Neutrophil (primary cell): ENCODE data around the gene TRPV3.

ENCODE experiments used
- H3K27ac ChIP-seq: fragments of 200-600 bp; sonication (generic); 2 replicates; pipeline ENCODE4 v1.5.1; 2016; ENCODE audit warnings: mild to moderate bottlenecking, moderate library complexity
- H3K27me3 ChIP-seq: fragments of 200-600 bp; sonication (generic); 2 replicates; pipeline ENCODE4 v1.6.0; 2016; ENCODE audit warnings: mild to moderate bottlenecking
- H3K36me3 ChIP-seq: fragments of 200-600 bp; sonication (generic); 2 replicates; pipeline ENCODE4 v1.5.1; 2017
- H3K4me1 ChIP-seq, 2 experiments: fragments of 200-600 bp in 1 of 2; sonication (generic) in 1 of 2; 1 replicate in 1 of 2; 2 replicates in 1 of 2; pipeline versions ENCODE4 v1.5.1 to v1.6.1; 2013 to 2016; ENCODE audit warnings: low read depth in 1 of 2, low read length in 1 of 2, mild to moderate bottlenecking in 1 of 2, moderate library complexity in 1 of 2; ENCODE audit not compliant: control insufficient read depth in 1 of 2, insufficient read depth in 1 of 2
- H3K4me3 ChIP-seq, 2 experiments: fragments of 200-600 bp in 1 of 2; sonication (generic) in 1 of 2; 1 replicate in 1 of 2; 2 replicates in 1 of 2; pipeline ENCODE4 v1.5.1; 2013 to 2016; ENCODE audit warnings: low read depth in 1 of 2, low read length in 1 of 2, mild to moderate bottlenecking in 1 of 2, moderate library complexity in 1 of 2
- H3K9me3 ChIP-seq: fragments of 200-600 bp; sonication (generic); 2 replicates; pipeline ENCODE4 v1.5.1; 2016
- TF ChIP-seq, protein P1 (sequence below): fragments of 200-600 bp; sonication (generic); IDR thresholded peaks from 2 replicates; pipeline ENCODE4 v1.5.1; 2016; ENCODE audit warnings: antibody characterized with exemption

Gene TRPV3

DNA sequence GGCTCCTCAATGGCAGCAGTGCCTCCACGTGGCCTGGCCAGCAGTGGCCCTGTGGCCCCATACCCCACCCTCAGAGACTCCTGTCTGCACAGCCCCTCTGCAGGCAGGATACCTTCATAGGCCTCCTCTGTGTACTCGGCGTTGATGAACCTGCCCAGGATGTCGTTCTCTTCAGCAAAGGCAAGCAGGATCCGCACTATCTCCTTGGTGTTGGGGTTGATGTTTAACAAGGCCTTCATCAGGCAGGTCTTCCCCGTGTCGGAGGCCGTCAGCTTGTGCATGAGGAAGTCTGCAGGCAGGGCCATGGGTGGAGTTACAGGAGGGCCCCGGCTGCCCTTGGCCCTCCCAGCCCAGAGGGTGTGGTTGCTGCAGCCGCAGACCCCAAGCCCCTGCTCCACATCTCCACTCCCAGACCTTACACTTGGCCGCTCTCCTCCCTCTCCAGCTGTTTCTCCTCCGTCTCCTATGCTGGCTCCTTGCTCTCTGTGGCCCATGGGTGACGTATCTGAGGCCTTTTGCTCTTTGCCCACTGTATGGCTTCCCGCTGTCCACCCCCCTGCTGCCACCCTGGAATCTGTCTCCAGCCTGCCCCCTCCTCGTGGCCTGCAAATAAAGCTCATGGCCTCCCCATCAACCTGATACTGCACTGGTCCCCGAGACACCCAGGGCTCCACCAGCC, 15.1 kb downstream of the TRPV3 start:
- Histone ChIP-seq H3K27me3 (no peaks in the 10 kb centered on the region), H3K4me3 (no peak overlapping the region), H3K9me3 (no peaks in the 10 kb centered on the region), H3K27ac (no peak overlapping the region), H3K4me1 (no peaks in the 10 kb centered on the region), H3K36me3 (no peaks in the 10 kb centered on the region)
- TF ChIP-seq, protein P1, sequence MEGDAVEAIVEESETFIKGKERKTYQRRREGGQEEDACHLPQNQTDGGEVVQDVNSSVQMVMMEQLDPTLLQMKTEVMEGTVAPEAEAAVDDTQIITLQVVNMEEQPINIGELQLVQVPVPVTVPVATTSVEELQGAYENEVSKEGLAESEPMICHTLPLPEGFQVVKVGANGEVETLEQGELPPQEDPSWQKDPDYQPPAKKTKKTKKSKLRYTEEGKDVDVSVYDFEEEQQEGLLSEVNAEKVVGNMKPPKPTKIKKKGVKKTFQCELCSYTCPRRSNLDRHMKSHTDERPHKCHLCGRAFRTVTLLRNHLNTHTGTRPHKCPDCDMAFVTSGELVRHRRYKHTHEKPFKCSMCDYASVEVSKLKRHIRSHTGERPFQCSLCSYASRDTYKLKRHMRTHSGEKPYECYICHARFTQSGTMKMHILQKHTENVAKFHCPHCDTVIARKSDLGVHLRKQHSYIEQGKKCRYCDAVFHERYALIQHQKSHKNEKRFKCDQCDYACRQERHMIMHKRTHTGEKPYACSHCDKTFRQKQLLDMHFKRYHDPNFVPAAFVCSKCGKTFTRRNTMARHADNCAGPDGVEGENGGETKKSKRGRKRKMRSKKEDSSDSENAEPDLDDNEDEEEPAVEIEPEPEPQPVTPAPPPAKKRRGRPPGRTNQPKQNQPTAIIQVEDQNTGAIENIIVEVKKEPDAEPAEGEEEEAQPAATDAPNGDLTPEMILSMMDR = no peak

DNA sequence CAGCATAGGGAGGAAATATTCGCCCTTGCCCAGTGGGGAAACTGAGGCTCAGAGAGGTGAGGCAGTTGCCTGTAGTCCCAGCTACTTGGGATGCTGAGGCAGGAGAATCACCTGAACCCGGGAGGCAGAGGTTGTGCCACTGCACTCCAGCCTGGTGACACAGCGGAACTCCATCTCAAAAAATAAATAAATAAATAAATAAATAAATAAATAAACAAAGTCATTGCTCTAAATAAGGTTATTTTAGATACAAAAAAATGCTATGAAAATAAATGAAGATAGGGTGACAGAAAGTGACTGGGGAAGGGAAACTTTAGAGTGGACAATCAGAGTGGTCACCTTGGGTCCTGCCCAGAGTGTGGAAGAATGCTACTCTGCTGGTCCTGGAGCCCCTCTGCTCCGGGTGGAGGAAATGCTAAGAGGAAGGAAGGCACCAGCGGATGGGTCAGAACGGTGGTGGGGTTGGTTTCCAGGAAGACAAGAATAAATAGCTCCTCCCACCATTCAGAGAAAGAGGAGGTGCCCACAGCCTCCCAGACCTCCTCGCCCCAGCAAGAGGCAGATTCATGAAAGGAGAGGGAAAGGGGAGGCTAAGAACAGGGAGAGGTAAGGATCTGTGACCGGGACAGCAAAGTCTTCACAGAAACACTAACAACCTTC, 17.6 kb downstream of the TRPV3 start:
- Histone ChIP-seq H3K27me3 (peaks cover 22% of the 10 kb centered on the region), H3K4me3 (no peak overlapping the region)
- TF ChIP-seq, protein P1 = no peak

DNA sequence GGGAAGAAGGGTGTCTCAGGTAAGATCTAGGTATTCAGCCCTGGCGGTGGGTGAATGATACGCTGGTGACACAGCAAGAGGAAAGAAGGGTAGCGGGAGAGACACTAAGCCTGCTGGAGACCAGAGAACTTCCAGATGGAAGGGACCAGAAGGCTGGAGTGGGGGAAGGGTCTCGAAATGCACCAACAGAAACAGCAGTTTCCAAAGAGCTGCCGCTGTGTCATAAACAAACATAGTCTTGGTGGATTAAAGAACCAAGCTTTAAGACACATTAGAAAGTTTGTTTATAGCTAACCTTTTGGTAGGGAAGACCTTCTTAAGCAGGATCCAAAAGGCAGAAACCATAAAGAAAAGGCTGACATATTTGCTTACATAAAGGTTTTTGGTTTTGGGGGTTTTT, 20.9 kb downstream of the TRPV3 start:
- H3K9me3 ChIP-seq = no peaks in the 10 kb centered on the region
- H3K36me3 ChIP-seq = no peaks in the 10 kb centered on the region
- no peak overlapping the region for H3K27ac ChIP-seq
- TF ChIP-seq, protein P1 = no peak
- no peak overlapping the region for H3K4me3 ChIP-seq
- peaks cover 39% of the 10 kb centered on the region for H3K27me3 ChIP-seq
- no peaks in the 10 kb centered on the region for H3K4me1 ChIP-seq

More for the DNA sequence above, 17.6 kb downstream of the TRPV3 start:
- no peaks in the 10 kb centered on the region for H3K36me3 ChIP-seq
- no peak overlapping the region for H3K27ac ChIP-seq
- no peaks in the 10 kb centered on the region for H3K9me3 ChIP-seq
- H3K4me1 ChIP-seq = no peaks in the 10 kb centered on the region

DNA sequence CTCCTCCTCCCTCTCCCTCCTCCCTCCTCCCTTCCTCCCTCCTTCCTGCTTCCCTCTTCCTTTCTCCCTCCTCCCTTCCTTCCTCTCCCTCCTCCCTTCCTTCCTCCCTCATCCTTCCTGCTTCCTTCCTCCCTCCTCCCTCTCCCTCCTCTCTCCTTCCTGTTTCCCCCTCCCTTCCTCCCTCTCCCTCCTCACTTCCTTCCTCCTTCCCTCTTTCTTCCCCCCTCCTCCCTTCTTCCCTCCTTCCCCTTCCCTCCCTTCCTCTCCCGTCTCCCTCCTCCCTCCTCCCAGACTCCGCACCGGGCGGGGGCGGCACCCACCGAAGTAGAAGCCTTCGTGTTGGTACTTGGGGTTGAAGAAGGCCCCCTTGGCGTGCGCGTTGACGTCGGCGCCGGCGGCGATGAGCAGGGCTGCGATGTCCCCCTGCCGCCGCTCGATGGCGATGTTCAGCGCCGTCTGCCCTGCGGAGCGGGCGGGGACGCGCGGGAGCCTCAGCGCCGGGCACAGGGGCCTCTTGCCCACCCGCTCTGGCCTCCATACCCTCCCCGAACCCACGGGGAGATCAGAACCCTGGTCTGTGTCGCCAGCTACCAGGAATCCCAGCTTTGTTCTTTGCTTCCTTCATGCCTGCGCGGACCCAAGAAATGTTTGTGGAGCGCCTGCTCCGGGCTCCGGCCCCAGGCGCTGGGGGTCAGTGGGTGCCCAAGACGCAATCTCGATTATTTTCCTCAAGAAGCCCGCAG, 22.2 kb downstream of the TRPV3 start:
- no peaks in the 10 kb centered on the region for H3K9me3 ChIP-seq
- H3K4me1 ChIP-seq = no peaks in the 10 kb centered on the region
- TF ChIP-seq, protein P1 = no peak
- no peak overlapping the region for H3K27ac ChIP-seq
- peaks cover 39% of the 10 kb centered on the region for H3K27me3 ChIP-seq
- no peak overlapping the region for H3K4me3 ChIP-seq
- no peaks in the 10 kb centered on the region for H3K36me3 ChIP-seq

DNA sequence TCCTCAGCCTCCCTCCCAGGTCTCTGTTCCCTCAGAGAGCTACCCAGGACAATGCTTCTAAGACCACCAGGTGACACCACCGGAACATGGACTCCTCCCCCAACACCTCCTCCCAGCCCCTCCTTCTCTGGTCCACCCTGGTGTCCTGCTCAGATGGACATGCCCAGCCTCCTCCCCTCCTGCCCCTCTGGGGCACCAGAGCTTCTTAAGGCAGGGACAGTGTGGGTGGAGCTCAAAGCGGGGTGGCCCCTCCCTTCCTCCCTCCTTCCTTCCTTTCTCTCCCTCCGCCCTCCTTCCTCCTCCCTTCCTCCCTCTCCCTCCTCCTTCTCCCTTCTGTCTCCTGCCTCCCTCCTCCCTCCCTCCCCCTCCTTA, 22.7 kb downstream of the TRPV3 start:
- Histone ChIP-seq H3K27ac (no peak overlapping the region), H3K27me3 (peaks cover 39% of the 10 kb centered on the region), H3K36me3 (no peaks in the 10 kb centered on the region), H3K9me3 (no peaks in the 10 kb centered on the region), H3K4me1 (no peaks in the 10 kb centered on the region), H3K4me3 (no peak overlapping the region)
- TF ChIP-seq, protein P1 = no peak
